WTC11 (cell line): ENCODE data around the gene PPM1M. TPM values are rescaled to one million over a fixed set of nuclear protein-coding genes. Genes with fewer than 3 reads are reported as not detected.

Source experiments
- ATAC-seq: fragments of 200-7000 bp; cut with Tn5 transposase; 2 replicates; pipeline ENCODE4 v1.10.0; 2021; ENCODE audit warnings: mild to moderate bottlenecking, moderate library complexity
- CTCF ChIA-PET: fragments of 300-600 bp; sonication (Branson Sonifier 250); formaldehyde crosslinking; loops from one replicate; lab custom pipeline; 2021; ENCODE audit warnings: antibody characterized with exemption; lab: Charles Lee
- POLR2A ChIA-PET: fragments of 350-600 bp; sonication (Branson Sonifier 250); formaldehyde crosslinking; loops from one replicate; lab custom pipeline; 2021; ENCODE audit warnings: antibody characterized with exemption; lab: Charles Lee
- DNase-seq: peaks from one replicate; pipeline ENCODE4 v3.0.0; 2021; ENCODE audit warnings: low spot score
- H3K27ac Mint-ChIP-seq: 2 replicates; pipeline ENCODE4 v1.8.0; 2021; ENCODE audit warnings: mixed read lengths
- H3K27me3 Mint-ChIP-seq: 2 replicates; pipeline ENCODE4 v1.8.0; 2021; ENCODE audit warnings: low read depth, mild to moderate bottlenecking, moderate library complexity, mixed read lengths
- H3K36me3 Mint-ChIP-seq: 2 replicates; pipeline ENCODE4 v1.8.0; 2021; ENCODE audit warnings: mixed read lengths
- H3K4me1 Mint-ChIP-seq: 2 replicates; pipeline ENCODE4 v1.8.0; 2022; ENCODE audit warnings: mixed read lengths
- H3K4me3 Mint-ChIP-seq: 2 replicates; pipeline ENCODE4 v1.8.0; 2021; ENCODE audit warnings: mild to moderate bottlenecking, moderate library complexity, mixed read lengths
- H3K9me3 Mint-ChIP-seq: 2 replicates; pipeline ENCODE4 v1.8.0; 2021; ENCODE audit warnings: mixed read lengths
- ATF2 ChIP-seq: sonication (generic); formaldehyde crosslinking; IDR thresholded peaks from 2 replicates; pipeline ENCODE4 v1.8.1; 2022; ENCODE audit warnings: low read depth, missing genetic modification reagents, borderline replicate concordance
- ATF6 ChIP-seq: sonication (generic); formaldehyde crosslinking; IDR thresholded peaks from 2 replicates; pipeline ENCODE4 v1.8.1; 2023; ENCODE audit warnings: mild to moderate bottlenecking, missing genetic modification reagents
- E2F4 ChIP-seq: sonication (generic); formaldehyde crosslinking; IDR thresholded peaks from 2 replicates; pipeline ENCODE4 v1.8.1; 2022; ENCODE audit warnings: low read depth, mild to moderate bottlenecking, moderate library complexity, missing genetic modification reagents, borderline replicate concordance
- ELF4 ChIP-seq: sonication (generic); formaldehyde crosslinking; IDR thresholded peaks from 2 replicates; pipeline ENCODE4 v1.8.1; 2022; ENCODE audit warnings: low read depth, mild to moderate bottlenecking, moderate library complexity, missing genetic modification reagents
- FOXJ3 ChIP-seq: sonication (generic); formaldehyde crosslinking; IDR thresholded peaks from 2 replicates; pipeline ENCODE4 v1.9.0; 2021; ENCODE audit warnings: missing genetic modification reagents, mild to moderate bottlenecking, borderline replicate concordance
- HMGA2 ChIP-seq: fragments of 250-450 bp; sonication (Bioruptor Pico); IDR thresholded peaks from 2 replicates; pipeline ENCODE4 v1.4.0; 2021; ENCODE audit warnings: mild to moderate bottlenecking, moderate library complexity
- JUN ChIP-seq: sonication (generic); formaldehyde crosslinking; IDR thresholded peaks from 2 replicates; pipeline ENCODE4 v1.8.0; 2023; ENCODE audit warnings: mild to moderate bottlenecking, missing genetic modification reagents
- NR1H2 ChIP-seq: sonication (generic); formaldehyde crosslinking; IDR thresholded peaks from 2 replicates; pipeline ENCODE4 v1.9.0; 2021; ENCODE audit warnings: mild to moderate bottlenecking, moderate library complexity, missing genetic modification reagents
- NR3C1 ChIP-seq: sonication (generic); formaldehyde crosslinking; conservative IDR thresholded peaks from 2 replicates; pipeline ENCODE4 v1.8.1; 2023; ENCODE audit warnings: low read depth, mild to moderate bottlenecking, missing genetic modification reagents
- PREB ChIP-seq: sonication (generic); formaldehyde crosslinking; IDR thresholded peaks from 2 replicates; pipeline ENCODE4 v1.8.1; 2022; ENCODE audit warnings: mild to moderate bottlenecking, missing genetic modification reagents, moderate library complexity, borderline replicate concordance
- PRRX2 ChIP-seq: fragments of 250-450 bp; sonication (Bioruptor Pico); IDR thresholded peaks from 2 replicates; pipeline ENCODE4 v1.8.0; 2021; ENCODE audit warnings: mild to moderate bottlenecking
- RELA ChIP-seq: sonication (generic); formaldehyde crosslinking; IDR thresholded peaks from 2 replicates; pipeline ENCODE4 v1.8.1; 2022; ENCODE audit warnings: missing genetic modification reagents, mild to moderate bottlenecking, borderline replicate concordance
- SMAD4 ChIP-seq: sonication (generic); formaldehyde crosslinking; IDR thresholded peaks from 2 replicates; pipeline ENCODE4 v1.8.0; 2022; ENCODE audit warnings: mild to moderate bottlenecking, missing genetic modification reagents
- SOX15 ChIP-seq: fragments of 250-450 bp; sonication (Bioruptor Pico); IDR thresholded peaks from 2 replicates; pipeline ENCODE4 v1.9.0; 2021; ENCODE audit warnings: mild to moderate bottlenecking
- TCF7 ChIP-seq: sonication (generic); formaldehyde crosslinking; IDR thresholded peaks from 2 replicates; pipeline ENCODE4 v1.8.0; 2022; ENCODE audit warnings: mild to moderate bottlenecking, low read depth, missing genetic modification reagents, moderate library complexity
- TEAD1 ChIP-seq: sonication (generic); formaldehyde crosslinking; IDR thresholded peaks from 2 replicates; pipeline ENCODE4 v1.8.0; 2022; ENCODE audit warnings: mild to moderate bottlenecking, missing genetic modification reagents
- ZMAT4 ChIP-seq: fragments of 250-450 bp; sonication (Bioruptor Pico); IDR thresholded peaks from 2 replicates; pipeline ENCODE4 v1.9.0; 2021; ENCODE audit warnings: mild to moderate bottlenecking
- ZNF121 ChIP-seq: sonication (generic); formaldehyde crosslinking; IDR thresholded peaks from 2 replicates; pipeline ENCODE4 v1.8.0; 2023; ENCODE audit warnings: missing genetic modification reagents
- ZNF219 ChIP-seq: sonication (generic); formaldehyde crosslinking; IDR thresholded peaks from 2 replicates; pipeline ENCODE4 v1.8.0; 2023; ENCODE audit warnings: missing genetic modification reagents, mild to moderate bottlenecking, borderline replicate concordance
- ZNF232 ChIP-seq: sonication (generic); formaldehyde crosslinking; IDR thresholded peaks from 2 replicates; pipeline ENCODE4 v1.8.0; 2022; ENCODE audit warnings: mild to moderate bottlenecking, missing genetic modification reagents
- ZNF317 ChIP-seq: sonication (generic); formaldehyde crosslinking; IDR thresholded peaks from 2 replicates; pipeline ENCODE4 v1.8.1; 2023; ENCODE audit warnings: low read depth, mild to moderate bottlenecking, moderate library complexity, missing genetic modification reagents, borderline replicate concordance
- ZNF671 ChIP-seq: fragments of 250-450 bp; sonication (Bioruptor Pico); IDR thresholded peaks from 2 replicates; pipeline ENCODE4 v1.8.0; 2021; ENCODE audit warnings: mild to moderate bottlenecking
- total RNA-seq: library from RNA; stranded (reverse); gene quantifications from 3 replicates; pipeline ENCODE4 v1.2.3, GENCODE V29; 2021
- TF ChIP-seq, protein P1 (sequence below): fragments of 250-450 bp; sonication (Bioruptor Pico); IDR thresholded peaks from 2 replicates; pipeline ENCODE4 v1.9.0; 2021; ENCODE audit warnings: mild to moderate bottlenecking, borderline replicate concordance
- TF ChIP-seq, protein P2 (sequence below): sonication (generic); formaldehyde crosslinking; IDR thresholded peaks from 2 replicates; pipeline ENCODE4 v1.8.0; 2022; ENCODE audit warnings: mild to moderate bottlenecking, missing genetic modification reagents
- TF ChIP-seq, protein P3 (sequence below): sonication (generic); formaldehyde crosslinking; IDR thresholded peaks from 2 replicates; pipeline ENCODE4 v1.8.0; 2022; ENCODE audit warnings: mild to moderate bottlenecking, missing genetic modification reagents

Gene PPM1M
- total RNA-seq, 1 experiment from 2014 or later = 7.0 TPM

DNA sequence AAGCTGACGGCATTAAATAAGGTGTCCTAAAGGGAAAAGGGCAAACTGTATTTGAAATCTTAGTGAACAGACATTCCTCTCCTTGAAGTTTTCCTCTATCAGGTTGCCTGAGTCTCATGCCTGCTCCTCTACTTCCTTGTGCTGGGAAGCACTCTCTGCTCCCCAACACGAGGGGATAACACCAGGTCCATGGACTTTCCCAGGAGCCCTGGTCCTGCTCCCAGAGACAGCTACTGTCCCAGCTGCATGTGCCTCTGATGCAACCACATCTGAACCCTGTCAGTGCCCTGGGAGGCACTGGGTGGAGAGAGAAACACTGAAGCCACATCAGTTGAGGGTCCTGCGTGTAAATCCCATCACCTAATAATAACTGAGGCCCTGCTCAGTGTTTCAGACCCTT, 27.5 kb upstream of the PPM1M start:
- DNase-seq = no peak
- Mint-ChIP-seq H3K4me3 (no peak overlapping the region), H3K4me1 (peaks cover 6% of the 10 kb centered on the region; the same call in 1 of the 2 replicates), H3K27me3 (no peaks in the 10 kb centered on the region), H3K36me3 (peaks cover 26% of the 10 kb centered on the region), H3K9me3 (no peaks in the 10 kb centered on the region), H3K27ac (no peak overlapping the region)
- ChIA-PET CTCF (interaction anchor here (0.5 to 11.5 kb wide), 7 partner anchors 17 to 229 kb away, joined by 3 to 222 read pairs (median 7); partner anchors contain the start of genes TWF2 and WDR82), POLR2A (no interaction called here)
- TF ChIP-seq SOX15 = no peak
- TF ChIP-seq JUN = no peak
- TF ChIP-seq ATF2 (CRISPR knock-in tag) = no peak
- no peak for TF ChIP-seq TEAD1
- no peak for TF ChIP-seq ZNF671 (CRISPR knock-in tag)
- no peak for TF ChIP-seq ATF6
- TF ChIP-seq ZNF219 = no peak
- TF ChIP-seq TCF7 (CRISPR knock-in tag) = no peak
- no peak for TF ChIP-seq ZNF317
- no peak for TF ChIP-seq FOXJ3 (CRISPR knock-in tag)
- no peak for TF ChIP-seq NR3C1 (CRISPR knock-in tag)
- TF ChIP-seq, protein P1, sequence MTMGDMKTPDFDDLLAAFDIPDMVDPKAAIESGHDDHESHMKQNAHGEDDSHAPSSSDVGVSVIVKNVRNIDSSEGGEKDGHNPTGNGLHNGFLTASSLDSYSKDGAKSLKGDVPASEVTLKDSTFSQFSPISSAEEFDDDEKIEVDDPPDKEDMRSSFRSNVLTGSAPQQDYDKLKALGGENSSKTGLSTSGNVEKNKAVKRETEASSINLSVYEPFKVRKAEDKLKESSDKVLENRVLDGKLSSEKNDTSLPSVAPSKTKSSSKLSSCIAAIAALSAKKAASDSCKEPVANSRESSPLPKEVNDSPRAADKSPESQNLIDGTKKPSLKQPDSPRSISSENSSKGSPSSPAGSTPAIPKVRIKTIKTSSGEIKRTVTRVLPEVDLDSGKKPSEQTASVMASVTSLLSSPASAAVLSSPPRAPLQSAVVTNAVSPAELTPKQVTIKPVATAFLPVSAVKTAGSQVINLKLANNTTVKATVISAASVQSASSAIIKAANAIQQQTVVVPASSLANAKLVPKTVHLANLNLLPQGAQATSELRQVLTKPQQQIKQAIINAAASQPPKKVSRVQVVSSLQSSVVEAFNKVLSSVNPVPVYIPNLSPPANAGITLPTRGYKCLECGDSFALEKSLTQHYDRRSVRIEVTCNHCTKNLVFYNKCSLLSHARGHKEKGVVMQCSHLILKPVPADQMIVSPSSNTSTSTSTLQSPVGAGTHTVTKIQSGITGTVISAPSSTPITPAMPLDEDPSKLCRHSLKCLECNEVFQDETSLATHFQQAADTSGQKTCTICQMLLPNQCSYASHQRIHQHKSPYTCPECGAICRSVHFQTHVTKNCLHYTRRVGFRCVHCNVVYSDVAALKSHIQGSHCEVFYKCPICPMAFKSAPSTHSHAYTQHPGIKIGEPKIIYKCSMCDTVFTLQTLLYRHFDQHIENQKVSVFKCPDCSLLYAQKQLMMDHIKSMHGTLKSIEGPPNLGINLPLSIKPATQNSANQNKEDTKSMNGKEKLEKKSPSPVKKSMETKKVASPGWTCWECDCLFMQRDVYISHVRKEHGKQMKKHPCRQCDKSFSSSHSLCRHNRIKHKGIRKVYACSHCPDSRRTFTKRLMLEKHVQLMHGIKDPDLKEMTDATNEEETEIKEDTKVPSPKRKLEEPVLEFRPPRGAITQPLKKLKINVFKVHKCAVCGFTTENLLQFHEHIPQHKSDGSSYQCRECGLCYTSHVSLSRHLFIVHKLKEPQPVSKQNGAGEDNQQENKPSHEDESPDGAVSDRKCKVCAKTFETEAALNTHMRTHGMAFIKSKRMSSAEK = no peak
- TF ChIP-seq ELF4 (CRISPR knock-in tag) = no peak
- no peak for TF ChIP-seq RELA (CRISPR knock-in tag)
- TF ChIP-seq ZNF121 (CRISPR knock-in tag) = no peak
- TF ChIP-seq PREB (CRISPR knock-in tag) = no peak
- no peak for ATAC-seq

GRCh38 chr3:52218454-52218853, 27.1 kb upstream of the PPM1M start:
- peaks cover 23% of the 10 kb centered on the region for H3K36me3 Mint-ChIP-seq
- no peaks in the 10 kb centered on the region for H3K9me3 Mint-ChIP-seq
- no peak overlapping the region for H3K27ac Mint-ChIP-seq
- peaks cover 6% of the 10 kb centered on the region; the same call in 1 of the 2 replicates for H3K4me1 Mint-ChIP-seq
- no peak for DNase-seq
- no peak overlapping the region for H3K4me3 Mint-ChIP-seq
- ChIA-PET POLR2A (interaction anchor here (0.8 kb wide), 1 partner anchor 59 kb away, joined by 3 read pairs; no protein-coding TSS in a partner anchor), CTCF (interaction anchor here (0.5 to 11.5 kb wide), 7 partner anchors 16 to 229 kb away, joined by 3 to 222 read pairs (median 9); partner anchors contain the start of gene TWF2)
- H3K27me3 Mint-ChIP-seq = no peaks in the 10 kb centered on the region
- ATAC-seq = no peak
- TF ChIP-seq ZNF232 (CRISPR knock-in tag) (no peak), TCF7 (CRISPR knock-in tag) (no peak), NR1H2 (CRISPR knock-in tag) (no peak), E2F4 (CRISPR knock-in tag) (no peak), PRRX2 (CRISPR knock-in tag) (no peak), ZMAT4 (CRISPR knock-in tag) (no peak), HMGA2 (no peak), SMAD4 (CRISPR knock-in tag) (no peak), ZNF121 (CRISPR knock-in tag) (no peak)
- TF ChIP-seq, protein P2, sequence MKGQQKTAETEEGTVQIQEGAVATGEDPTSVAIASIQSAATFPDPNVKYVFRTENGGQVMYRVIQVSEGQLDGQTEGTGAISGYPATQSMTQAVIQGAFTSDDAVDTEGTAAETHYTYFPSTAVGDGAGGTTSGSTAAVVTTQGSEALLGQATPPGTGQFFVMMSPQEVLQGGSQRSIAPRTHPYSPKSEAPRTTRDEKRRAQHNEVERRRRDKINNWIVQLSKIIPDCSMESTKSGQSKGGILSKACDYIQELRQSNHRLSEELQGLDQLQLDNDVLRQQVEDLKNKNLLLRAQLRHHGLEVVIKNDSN (CRISPR knock-in tag) = no peak
- TF ChIP-seq, protein P3, sequence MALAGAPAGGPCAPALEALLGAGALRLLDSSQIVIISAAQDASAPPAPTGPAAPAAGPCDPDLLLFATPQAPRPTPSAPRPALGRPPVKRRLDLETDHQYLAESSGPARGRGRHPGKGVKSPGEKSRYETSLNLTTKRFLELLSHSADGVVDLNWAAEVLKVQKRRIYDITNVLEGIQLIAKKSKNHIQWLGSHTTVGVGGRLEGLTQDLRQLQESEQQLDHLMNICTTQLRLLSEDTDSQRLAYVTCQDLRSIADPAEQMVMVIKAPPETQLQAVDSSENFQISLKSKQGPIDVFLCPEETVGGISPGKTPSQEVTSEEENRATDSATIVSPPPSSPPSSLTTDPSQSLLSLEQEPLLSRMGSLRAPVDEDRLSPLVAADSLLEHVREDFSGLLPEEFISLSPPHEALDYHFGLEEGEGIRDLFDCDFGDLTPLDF (CRISPR knock-in tag) = no peak
